CD8-positive, alpha-beta T cell (primary cell): Measurements from ENCODE around the gene OSTM1. TPM values are rescaled to one million over a fixed set of nuclear protein-coding genes. Genes with fewer than 3 reads are reported as not detected.

ENCODE experiments used
- total RNA-seq, 46 experiments: library from RNA in 2 of 46; stranded (reverse) in 2 of 46; gene quantifications; one replicate each; pipeline ENCODE4 v1.2.3 and lab custom pipeline; 2021 to 2026

OSTM1 gene
- total RNA-seq, 2 experiments from 2014 or later, result 20.0 to 25.0 TPM

Other genes with a start within 250 kb of the OSTM1 start
- 10 to 100 TPM; 77.8 to 88.2 TPM for gene SEC63, start 116.5 kb downstream of the OSTM1 start, total RNA-seq
- not detected for gene NR2E1, start 91.3 kb upstream of the OSTM1 start, total RNA-seq
- gene SNX3, start 186.3 kb upstream of the OSTM1 start, total RNA-seq, result 10 to 100 TPM; 37.0 to 40.7 TPM
- gene AFG1L, start 220.3 kb upstream of the OSTM1 start, total RNA-seq, result 1 to 10 TPM; 3.3 to 4.0 TPM